Measurements from ENCODE around the gene NUBP2. TPM values are rescaled to one million over a fixed set of nuclear protein-coding genes. Genes with fewer than 3 reads are reported as not detected.

NUBP2 gene
- total RNA-seq, 1 donor from 2014 or later = 66.1 TPM

- Mint-ChIP-seq H3K36me3 (ENCODE audit: unreplicated experiment) (no peaks in the 10 kb centered on the region), H3K4me3 (ENCODE audit: unreplicated experiment) (peak overlapping the region; percentile 52), H3K27me3 (ENCODE audit: unreplicated experiment) (peaks cover 21% of the 10 kb centered on the region), H3K4me1 (ENCODE audit: low read depth, unreplicated experiment) (peaks cover 13% of the 10 kb centered on the region), H3K27ac (ENCODE audit: unreplicated experiment) (no peak overlapping the region), H3K9me3 (ENCODE audit: unreplicated experiment) (peaks cover 19% of the 10 kb centered on the region)
- DNase-seq = no peak
- TF ChIP-seq CTCF (IDR thresholded peaks at IDR 0.05; ENCODE audit: partially characterized antibody, unreplicated experiment) = no peak
Measured at GRCh38 chr16:1774448-1774780, 8.3 kb upstream of the NUBP2 start.

DNA sequence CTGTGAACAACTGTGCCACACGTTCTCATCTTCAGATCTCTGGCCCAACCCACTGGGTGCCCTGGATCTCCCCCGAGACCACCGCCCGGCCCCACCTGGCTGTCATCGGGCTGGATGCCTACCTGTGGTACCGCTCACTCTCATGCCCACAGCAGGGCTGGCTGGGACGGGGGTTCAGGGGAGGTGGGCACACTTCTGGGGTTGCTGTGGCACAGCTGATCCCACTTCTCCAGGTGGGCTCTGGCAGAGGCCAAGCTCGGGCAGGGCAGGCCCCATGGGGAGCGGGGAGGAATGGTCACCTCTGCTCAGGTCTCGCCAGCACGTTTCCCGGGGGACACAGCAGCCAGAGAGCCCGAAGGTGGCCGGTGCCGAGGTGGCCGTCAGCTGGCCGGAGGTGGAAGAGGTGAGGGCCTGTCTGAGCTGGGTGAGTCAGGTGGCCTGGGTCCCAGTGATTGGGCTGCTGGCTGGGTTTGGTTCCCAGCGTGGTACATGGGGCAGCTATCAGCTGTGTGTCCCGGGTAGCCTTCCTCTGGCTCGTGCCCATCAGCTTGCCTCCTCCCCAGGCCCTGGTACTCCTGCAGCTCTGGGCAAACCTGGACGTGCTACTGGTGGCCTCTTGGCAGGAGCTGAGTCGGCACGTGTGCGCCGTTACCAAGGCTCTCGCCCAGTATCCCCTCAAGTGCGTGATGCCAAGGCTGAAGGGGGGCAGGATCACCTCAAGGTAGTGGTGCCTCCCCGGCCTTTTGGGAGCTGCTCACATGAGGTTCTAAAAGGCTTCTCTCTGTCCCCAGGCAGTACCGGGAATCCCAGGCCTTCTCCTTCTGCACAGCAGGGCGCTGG, 7.5 kb upstream of the NUBP2 start:
- Mint-ChIP-seq H3K36me3 (ENCODE audit: unreplicated experiment) (no peaks in the 10 kb centered on the region), H3K9me3 (ENCODE audit: unreplicated experiment) (peaks cover 17% of the 10 kb centered on the region), H3K4me3 (ENCODE audit: unreplicated experiment) (peak overlapping the region; percentile 52), H3K27me3 (ENCODE audit: unreplicated experiment) (peaks cover 18% of the 10 kb centered on the region), H3K4me1 (ENCODE audit: low read depth, unreplicated experiment) (peaks cover 11% of the 10 kb centered on the region), H3K27ac (ENCODE audit: unreplicated experiment) (peak overlapping the region; percentile 72)
- DNase-seq = peak; percentile 23
- no peak for TF ChIP-seq CTCF (IDR thresholded peaks at IDR 0.05; ENCODE audit: partially characterized antibody, unreplicated experiment)

DNA sequence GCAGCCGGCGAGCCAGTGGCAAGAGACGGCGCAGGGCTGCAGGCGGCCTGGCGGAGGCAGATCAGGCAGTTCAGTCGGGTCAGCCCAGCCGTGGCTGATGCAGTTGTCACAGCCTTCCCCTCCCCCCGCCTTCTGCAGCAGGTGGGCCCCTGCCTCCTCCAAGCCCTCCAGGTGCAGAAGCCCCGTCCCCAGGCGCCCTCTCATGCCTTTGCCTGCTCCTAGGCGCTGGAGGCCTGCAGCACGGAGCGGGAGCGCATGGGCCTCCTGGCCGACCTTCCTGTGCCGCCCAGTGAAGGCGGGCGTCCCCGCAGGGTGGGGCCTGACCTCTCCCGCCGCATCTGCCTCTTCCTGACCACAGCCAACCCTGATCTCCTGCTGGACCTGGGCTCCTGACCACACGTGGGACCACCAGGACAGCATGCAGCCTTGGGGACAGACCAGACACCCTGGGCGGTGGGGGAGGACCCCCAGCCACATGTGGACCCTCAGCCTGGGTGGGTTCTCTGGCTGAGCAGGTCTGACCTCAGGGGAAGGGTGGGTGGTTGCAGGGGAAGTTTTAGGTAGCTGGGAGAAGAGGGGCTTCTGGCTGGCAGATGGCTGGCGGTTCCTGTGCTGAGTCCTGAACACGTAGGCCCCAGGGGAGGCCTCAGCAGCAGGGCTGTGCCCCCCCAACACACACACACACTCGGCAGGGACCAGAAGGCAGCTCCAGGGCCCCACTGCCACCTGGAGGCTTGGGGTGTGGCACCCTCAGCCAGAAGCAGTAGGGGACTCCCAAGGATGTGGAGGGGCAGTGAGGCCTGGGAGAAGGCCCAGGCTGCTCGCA, 6.7 kb upstream of the NUBP2 start:
- no peaks in the 10 kb centered on the region for H3K36me3 Mint-ChIP-seq (ENCODE audit: unreplicated experiment)
- no peak for TF ChIP-seq CTCF (IDR thresholded peaks at IDR 0.05; ENCODE audit: partially characterized antibody, unreplicated experiment)
- H3K4me1 Mint-ChIP-seq (ENCODE audit: low read depth, unreplicated experiment) = peaks cover 11% of the 10 kb centered on the region
- H3K27ac Mint-ChIP-seq (ENCODE audit: unreplicated experiment) = peak overlapping the region; percentile 80
- H3K27me3 Mint-ChIP-seq (ENCODE audit: unreplicated experiment) = peaks cover 15% of the 10 kb centered on the region
- H3K9me3 Mint-ChIP-seq (ENCODE audit: unreplicated experiment) = peaks cover 15% of the 10 kb centered on the region
- peak overlapping the region; percentile 74 for H3K4me3 Mint-ChIP-seq (ENCODE audit: unreplicated experiment)
- peak; percentile 60 for DNase-seq

- peak overlapping the region; percentile 74 for H3K4me3 Mint-ChIP-seq (ENCODE audit: unreplicated experiment)
- no peaks in the 10 kb centered on the region for H3K36me3 Mint-ChIP-seq (ENCODE audit: unreplicated experiment)
- no peak for DNase-seq
- H3K9me3 Mint-ChIP-seq (ENCODE audit: unreplicated experiment) = peaks cover 15% of the 10 kb centered on the region
- H3K27me3 Mint-ChIP-seq (ENCODE audit: unreplicated experiment) = peaks cover 20% of the 10 kb centered on the region
- H3K27ac Mint-ChIP-seq (ENCODE audit: unreplicated experiment) = peak overlapping the region; percentile 80
- TF ChIP-seq CTCF (IDR thresholded peaks at IDR 0.05; ENCODE audit: partially characterized antibody, unreplicated experiment) = no peak
- H3K4me1 Mint-ChIP-seq (ENCODE audit: low read depth, unreplicated experiment) = peaks cover 13% of the 10 kb centered on the region
Measured at GRCh38 chr16:1776672-1776955, 6.1 kb upstream of the NUBP2 start.

DNA sequence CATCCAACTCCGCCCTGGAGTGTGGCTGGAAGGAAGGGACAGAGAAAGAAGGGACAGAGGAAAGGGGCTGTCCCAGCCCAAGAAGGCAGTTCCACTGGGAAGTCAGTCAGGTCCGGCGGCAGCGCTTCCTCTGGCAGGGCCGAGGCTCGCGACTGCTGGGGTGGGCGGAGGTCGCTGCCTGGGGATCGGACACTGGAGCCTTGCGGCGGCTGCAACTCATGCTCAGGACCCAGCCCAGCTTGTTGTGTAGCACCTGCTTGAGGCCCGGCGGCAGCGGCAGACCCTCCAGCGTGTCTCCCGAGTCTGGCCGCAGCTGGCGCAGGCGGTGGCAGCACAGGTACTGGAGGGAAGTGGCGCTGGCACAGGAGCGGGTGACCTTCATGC, 5.8 kb upstream of the NUBP2 start:
- Mint-ChIP-seq H3K4me3 (ENCODE audit: unreplicated experiment) (peak overlapping the region; percentile 74), H3K27ac (ENCODE audit: unreplicated experiment) (peak overlapping the region; percentile 80), H3K4me1 (ENCODE audit: low read depth, unreplicated experiment) (peaks cover 13% of the 10 kb centered on the region), H3K27me3 (ENCODE audit: unreplicated experiment) (peaks cover 20% of the 10 kb centered on the region), H3K9me3 (ENCODE audit: unreplicated experiment) (peaks cover 11% of the 10 kb centered on the region), H3K36me3 (ENCODE audit: unreplicated experiment) (no peaks in the 10 kb centered on the region)
- DNase-seq = peak; percentile 43
- no peak for TF ChIP-seq CTCF (IDR thresholded peaks at IDR 0.05; ENCODE audit: partially characterized antibody, unreplicated experiment)

Data from glutamatergic neuron (in vitro differentiated cells).